HL-60 (cell line): ENCODE data around the gene ST7.

Experiments used
- DNase-seq, 2 experiments: peaks; one replicate each; pipeline ENCODE4 v3.0.0-alpha.2; 2010 to 2020; ENCODE audit warnings: low read depth in 1 of 2, low spot score in 1 of 2
- H3K27ac ChIP-seq: fragments of 250-450 bp; sonication (Bioruptor Pico); replicated peaks from 2 replicates; pipeline ENCODE4 v1.5.1; 2020; ENCODE audit warnings: mild to moderate bottlenecking, moderate library complexity
- H3K27me3 ChIP-seq: fragments of 250-450 bp; sonication (Bioruptor Pico); 2 replicates; pipeline ENCODE4 v1.5.1; 2021; ENCODE audit warnings: mild to moderate bottlenecking, moderate library complexity; ENCODE audit not compliant: insufficient read depth, poor library complexity, severe bottlenecking
- H3K4me3 ChIP-seq: replicated peaks from 2 replicates; pipeline ENCODE4 v1.5.1; 2011; ENCODE audit warnings: mild to moderate bottlenecking, control low read depth, low read length; ENCODE audit not compliant: insufficient read depth
- CTCF ChIP-seq: IDR thresholded peaks from one replicate; pipeline ENCODE4 v1.5.1; 2011; ENCODE audit warnings: low read length, control low read depth, inconsistent platforms; ENCODE audit not compliant: insufficient read depth
- GABPA ChIP-seq: IDR thresholded peaks from 2 replicates; pipeline ENCODE4 v1.6.1; 2012; ENCODE audit warnings: low read depth
- POLR2AphosphoS5 ChIP-seq: IDR thresholded peaks from 2 replicates; pipeline ENCODE4 v1.6.1; 2012; ENCODE audit warnings: low read depth
- SPI1 ChIP-seq: IDR thresholded peaks from 2 replicates; pipeline ENCODE4 v1.6.1; 2012; ENCODE audit warnings: low read depth, mild to moderate bottlenecking, borderline replicate concordance
- TF ChIP-seq, protein P1 (sequence below): IDR thresholded peaks from 2 replicates; pipeline ENCODE4 v1.6.1; 2012; ENCODE audit warnings: low read depth; ENCODE audit not compliant: insufficient replicate concordance

The ST7 gene

GRCh38 chr7:116978006-116978405 is 24.7 kb downstream of the ST7 start:
- DNase-seq = no peak
- TF ChIP-seq SPI1 (no peak), CTCF (no peak), GABPA (no peak), POLR2AphosphoS5 (no peak)
- TF ChIP-seq, protein P1, sequence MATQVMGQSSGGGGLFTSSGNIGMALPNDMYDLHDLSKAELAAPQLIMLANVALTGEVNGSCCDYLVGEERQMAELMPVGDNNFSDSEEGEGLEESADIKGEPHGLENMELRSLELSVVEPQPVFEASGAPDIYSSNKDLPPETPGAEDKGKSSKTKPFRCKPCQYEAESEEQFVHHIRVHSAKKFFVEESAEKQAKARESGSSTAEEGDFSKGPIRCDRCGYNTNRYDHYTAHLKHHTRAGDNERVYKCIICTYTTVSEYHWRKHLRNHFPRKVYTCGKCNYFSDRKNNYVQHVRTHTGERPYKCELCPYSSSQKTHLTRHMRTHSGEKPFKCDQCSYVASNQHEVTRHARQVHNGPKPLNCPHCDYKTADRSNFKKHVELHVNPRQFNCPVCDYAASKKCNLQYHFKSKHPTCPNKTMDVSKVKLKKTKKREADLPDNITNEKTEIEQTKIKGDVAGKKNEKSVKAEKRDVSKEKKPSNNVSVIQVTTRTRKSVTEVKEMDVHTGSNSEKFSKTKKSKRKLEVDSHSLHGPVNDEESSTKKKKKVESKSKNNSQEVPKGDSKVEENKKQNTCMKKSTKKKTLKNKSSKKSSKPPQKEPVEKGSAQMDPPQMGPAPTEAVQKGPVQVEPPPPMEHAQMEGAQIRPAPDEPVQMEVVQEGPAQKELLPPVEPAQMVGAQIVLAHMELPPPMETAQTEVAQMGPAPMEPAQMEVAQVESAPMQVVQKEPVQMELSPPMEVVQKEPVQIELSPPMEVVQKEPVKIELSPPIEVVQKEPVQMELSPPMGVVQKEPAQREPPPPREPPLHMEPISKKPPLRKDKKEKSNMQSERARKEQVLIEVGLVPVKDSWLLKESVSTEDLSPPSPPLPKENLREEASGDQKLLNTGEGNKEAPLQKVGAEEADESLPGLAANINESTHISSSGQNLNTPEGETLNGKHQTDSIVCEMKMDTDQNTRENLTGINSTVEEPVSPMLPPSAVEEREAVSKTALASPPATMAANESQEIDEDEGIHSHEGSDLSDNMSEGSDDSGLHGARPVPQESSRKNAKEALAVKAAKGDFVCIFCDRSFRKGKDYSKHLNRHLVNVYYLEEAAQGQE = no peak
- H3K4me3 ChIP-seq = no peak overlapping the region
- H3K27ac ChIP-seq = no peak overlapping the region
- H3K27me3 ChIP-seq = no peaks in the 10 kb centered on the region

GRCh38 chr7:116979430-116979829 is 26.1 kb downstream of the ST7 start:
- H3K27ac ChIP-seq = no peak overlapping the region
- no peak for DNase-seq
- TF ChIP-seq, protein P1 = no peak
- no peak for TF ChIP-seq SPI1
- TF ChIP-seq CTCF = no peak
- TF ChIP-seq POLR2AphosphoS5 = no peak
- no peak for TF ChIP-seq GABPA
- no peak overlapping the region for H3K4me3 ChIP-seq
- H3K27me3 ChIP-seq = no peaks in the 10 kb centered on the region

GRCh38 chr7:116980354-116980753 is 27.1 kb downstream of the ST7 start:
- no peak overlapping the region for H3K4me3 ChIP-seq
- no peak for TF ChIP-seq GABPA
- TF ChIP-seq, protein P1 = no peak
- no peak for TF ChIP-seq POLR2AphosphoS5
- TF ChIP-seq CTCF = no peak
- TF ChIP-seq SPI1 = no peak
- no peaks in the 10 kb centered on the region for H3K27me3 ChIP-seq
- no peak for DNase-seq
- no peak overlapping the region for H3K27ac ChIP-seq
